Body of pancreas (tissue), 4 donors: ENCODE measurements around the gene TFDP2. TPM values are rescaled to one million over a fixed set of nuclear protein-coding genes. Genes with fewer than 3 reads are reported as not detected.
"Not testable (repeated sequence)": the region's sequence is repeated elsewhere in the genome, so short reads cannot be mapped to it uniquely, and the experiment has no call there.

Experiments used
- ATAC-seq: fragments of 150-250 bp; one replicate; pipeline ENCODE4 v1.9.1; 2016
- DNase-seq, 4 donors: peaks; one replicate each; pipeline ENCODE4 v3.0.0-alpha.2; 2019
- H3K27ac ChIP-seq, 4 donors: fragments of 200-600 bp; sonication (generic); 1 replicate in 3 of 4; 2 replicates in 1 of 4; pipeline versions ENCODE4 v1.5.1 to v1.6.1; 2016 to 2019; ENCODE audit warnings: mild to moderate bottlenecking in 1 of 4, mixed read lengths in 1 of 4, moderate library complexity in 1 of 4
- H3K27me3 ChIP-seq, 2 donors: fragments of 200-600 bp; sonication (generic); one replicate each; pipeline ENCODE4 v1.6.0; 2016; ENCODE audit warnings: mild to moderate bottlenecking in 1 of 2
- H3K36me3 ChIP-seq, 2 donors: fragments of 200-600 bp; sonication (generic); replicated peaks in 1 of 2; 2 replicates each; pipeline ENCODE4 v1.5.1; 2016; ENCODE audit warnings: low read depth in 2 of 2; ENCODE audit not compliant: insufficient read depth in 1 of 2
- H3K4me1 ChIP-seq: fragments of 200-600 bp; sonication (generic); one replicate; pipeline ENCODE4 v1.6.0; 2016
- H3K4me3 ChIP-seq, 2 donors: fragments of 200-600 bp; sonication (generic); 1 replicate in 1 of 2; 2 replicates in 1 of 2; pipeline ENCODE4 v1.5.1; 2016 to 2019
- H3K9me3 ChIP-seq, 3 donors: fragments of 200-600 bp; sonication (generic); 1 replicate in 2 of 3; 2 replicates in 1 of 3; pipeline ENCODE4 v1.5.1; 2016
- POLR2A ChIP-seq, 3 donors: fragments of 450-650 bp; IDR thresholded peaks; one replicate each; pipeline ENCODE4 v1.6.1; 2016; ENCODE audit warnings: antibody characterized with exemption in 3 of 3, mild to moderate bottlenecking in 2 of 3
- WGBS, 2 donors: methylation state at CpG; one replicate each; pipeline ENCODE4 v1.1.5; 2017; 5-methylcytosine and 5-hydroxymethylcytosine counted together
- intact Hi-C: fragments of 100-400 bp; cut with DNase I; formaldehyde crosslinking; loops from one replicate; pipeline ENCODE4 v1.15.1; 2023
- total RNA-seq, 2 donors: library from RNA; depleted of rRNA; stranded (reverse); fragments of >200 nt; gene quantifications; one replicate each; pipeline ENCODE4 v1.1.0, GENCODE V29; 2016
- TF ChIP-seq, protein P1 (sequence below), 7 experiments: fragments of 450-650 bp in 4 of 7; fragments of 200-600 bp in 3 of 7; sonication (generic) in 3 of 7; IDR thresholded peaks; one replicate each; pipeline ENCODE4 v1.5.1; 2016 to 2019; ENCODE audit warnings: antibody characterized with exemption in 7 of 7

TFDP2 gene
- total RNA-seq, 2 donors from 2014 or later = 8.9 to 21.5 TPM

DNA sequence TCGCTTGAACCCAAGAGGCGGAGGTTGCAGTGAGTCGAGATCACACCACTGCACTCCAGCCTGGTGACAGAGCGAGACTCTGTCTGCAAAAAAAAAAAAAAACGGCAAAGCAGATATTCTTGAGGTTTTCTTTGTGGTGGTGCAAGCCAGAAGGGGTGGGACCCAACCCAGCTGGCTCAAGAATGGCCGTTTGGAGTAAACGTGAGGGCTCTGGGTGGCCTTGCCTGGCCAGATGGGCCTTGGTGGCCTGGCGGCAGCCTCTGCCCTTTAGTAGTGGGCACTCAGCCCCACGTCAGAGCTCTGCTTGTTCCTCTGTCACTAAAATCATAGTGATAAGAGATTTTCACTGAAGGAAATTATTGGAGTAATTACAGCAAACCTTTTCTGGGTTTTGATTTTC, 222.4 kb downstream of the TFDP2 start:
- TF ChIP-seq, protein P1, sequence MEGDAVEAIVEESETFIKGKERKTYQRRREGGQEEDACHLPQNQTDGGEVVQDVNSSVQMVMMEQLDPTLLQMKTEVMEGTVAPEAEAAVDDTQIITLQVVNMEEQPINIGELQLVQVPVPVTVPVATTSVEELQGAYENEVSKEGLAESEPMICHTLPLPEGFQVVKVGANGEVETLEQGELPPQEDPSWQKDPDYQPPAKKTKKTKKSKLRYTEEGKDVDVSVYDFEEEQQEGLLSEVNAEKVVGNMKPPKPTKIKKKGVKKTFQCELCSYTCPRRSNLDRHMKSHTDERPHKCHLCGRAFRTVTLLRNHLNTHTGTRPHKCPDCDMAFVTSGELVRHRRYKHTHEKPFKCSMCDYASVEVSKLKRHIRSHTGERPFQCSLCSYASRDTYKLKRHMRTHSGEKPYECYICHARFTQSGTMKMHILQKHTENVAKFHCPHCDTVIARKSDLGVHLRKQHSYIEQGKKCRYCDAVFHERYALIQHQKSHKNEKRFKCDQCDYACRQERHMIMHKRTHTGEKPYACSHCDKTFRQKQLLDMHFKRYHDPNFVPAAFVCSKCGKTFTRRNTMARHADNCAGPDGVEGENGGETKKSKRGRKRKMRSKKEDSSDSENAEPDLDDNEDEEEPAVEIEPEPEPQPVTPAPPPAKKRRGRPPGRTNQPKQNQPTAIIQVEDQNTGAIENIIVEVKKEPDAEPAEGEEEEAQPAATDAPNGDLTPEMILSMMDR (IDR thresholded peaks at IDR 0.05) = no peak
- TF ChIP-seq POLR2A (IDR thresholded peaks at IDR 0.05) = no peak
- H3K27me3 ChIP-seq = no peaks in the 10 kb centered on the region
- no peak overlapping the region for H3K4me3 ChIP-seq
- WGBS, 2 donors = 71 to 79% methylated on average over 9 of the region's 9 CpGs
- no peaks in the 10 kb centered on the region for H3K4me1 ChIP-seq
- intact Hi-C loops = no loop called here
- ATAC-seq (no peak), DNase-seq (no peak)
- no peaks in the 10 kb centered on the region for H3K36me3 ChIP-seq
- no peaks in the 10 kb centered on the region for H3K9me3 ChIP-seq
- no peak overlapping the region for H3K27ac ChIP-seq

DNA sequence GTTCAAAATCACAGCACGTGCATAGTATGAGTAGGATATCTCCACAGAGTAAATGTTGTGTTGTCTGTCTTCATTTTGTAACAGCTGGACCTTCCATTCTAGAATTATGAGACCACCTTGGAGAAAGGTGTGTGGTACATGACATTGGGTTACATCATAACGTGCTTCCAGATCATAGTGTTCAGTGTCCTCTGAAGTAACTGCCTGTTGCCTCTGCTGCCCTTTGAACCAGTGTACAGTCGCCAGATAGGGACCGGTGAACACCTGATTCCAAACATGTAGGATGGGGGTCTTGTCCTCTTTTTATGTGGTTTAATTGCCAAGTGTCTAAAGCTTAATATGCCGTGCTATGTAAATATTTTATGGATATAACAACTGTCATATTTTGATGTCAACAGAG, 223.7 kb downstream of the TFDP2 start:
- H3K27ac ChIP-seq, ATAC-seq, H3K27me3 ChIP-seq, H3K9me3 ChIP-seq, H3K4me1 ChIP-seq, DNase-seq, intact Hi-C loops, H3K36me3 ChIP-seq, H3K4me3 ChIP-seq: not testable (repeated sequence)
- WGBS, 2 donors = 89 to 91% methylated on average over 5 of the region's 5 CpGs

DNA sequence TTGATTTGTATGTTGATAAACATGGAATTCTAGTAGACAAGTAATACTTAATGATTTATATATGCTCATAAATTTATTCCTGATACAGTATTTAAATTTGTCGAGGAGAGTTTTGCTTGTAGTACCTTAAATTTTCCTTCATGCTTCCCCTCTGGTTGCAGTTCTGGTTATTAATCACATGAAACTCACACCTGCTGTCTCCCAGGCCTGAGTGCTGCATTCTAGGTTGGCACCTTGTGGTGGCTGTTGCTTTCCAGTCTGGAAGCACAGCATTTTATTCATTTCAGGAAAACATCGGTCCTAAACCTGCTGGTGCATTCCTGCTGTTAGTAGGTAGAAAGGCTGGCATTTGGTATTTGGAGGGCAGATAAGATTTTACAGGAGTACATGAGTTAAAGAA, 228.0 kb downstream of the TFDP2 start:
- Histone ChIP-seq H3K4me3 (no peak overlapping the region), H3K27me3 (no peaks in the 10 kb centered on the region), H3K36me3 (peaks cover 0 to 2% of the 10 kb centered on the region in 2 donors), H3K4me1 (no peaks in the 10 kb centered on the region), H3K9me3 (no peaks in the 10 kb centered on the region), H3K27ac (no peak overlapping the region)
- no peak for ATAC-seq
- intact Hi-C loops = no loop called here
- DNase-seq = no peak
- TF ChIP-seq, protein P1 (IDR thresholded peaks at IDR 0.05) = no peak
- no peak for TF ChIP-seq POLR2A (IDR thresholded peaks at IDR 0.05)
- WGBS, 2 donors = 67 to 77% methylated on average over 2 of the region's 2 CpGs

DNA sequence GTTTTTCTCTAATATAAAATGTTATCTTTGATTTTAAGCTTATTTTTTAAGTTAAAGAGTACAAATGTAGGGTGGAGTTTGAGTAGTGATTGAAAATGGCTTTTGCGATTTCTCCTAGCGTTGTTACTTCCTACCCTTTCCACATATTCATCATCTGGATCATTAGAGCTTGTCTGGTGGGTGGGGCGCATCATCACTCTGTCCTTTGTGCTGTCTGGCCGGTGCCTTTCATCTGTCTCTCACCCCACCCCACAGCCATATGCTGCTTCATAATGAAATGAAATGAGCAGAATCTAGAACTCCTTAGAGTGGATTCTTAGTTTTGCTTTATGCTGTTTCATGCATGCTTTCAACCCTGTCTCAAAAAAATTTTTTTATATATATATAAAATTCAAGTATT, 228.6 kb downstream of the TFDP2 start:
- Histone ChIP-seq H3K9me3 (no peaks in the 10 kb centered on the region), H3K4me3 (no peak overlapping the region), H3K4me1 (no peaks in the 10 kb centered on the region), H3K27ac (no peak overlapping the region), H3K36me3 (peaks cover 0 to 2% of the 10 kb centered on the region in 2 donors), H3K27me3 (no peaks in the 10 kb centered on the region)
- ATAC-seq (no peak), DNase-seq (no peak)
- WGBS, 2 donors = 95 to 96% methylated on average over 4 of the region's 4 CpGs
- intact Hi-C loops = no loop called here
- TF ChIP-seq, protein P1 (IDR thresholded peaks at IDR 0.05) = no peak
- TF ChIP-seq POLR2A (IDR thresholded peaks at IDR 0.05) = no peak

DNA sequence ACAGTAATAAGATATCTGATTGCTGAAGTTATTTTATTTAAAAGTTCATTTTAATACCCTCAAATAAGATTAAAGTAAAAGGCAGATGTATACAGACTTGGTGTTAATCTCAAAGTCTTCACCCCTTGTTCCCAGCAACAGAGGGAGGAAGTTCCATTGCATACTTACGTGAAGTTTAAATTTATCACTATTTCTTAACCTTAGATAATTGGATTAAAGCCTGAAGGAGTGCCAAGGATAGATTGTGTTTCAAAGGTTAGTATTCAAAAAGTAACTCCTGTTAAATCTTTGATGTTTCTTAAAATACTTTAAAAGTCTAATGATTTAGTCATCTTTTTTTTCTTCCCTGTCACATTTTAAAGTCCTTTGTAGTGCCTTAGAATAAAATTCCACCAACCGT, 233.6 kb downstream of the TFDP2 start:
- H3K4me3 ChIP-seq = no peak overlapping the region
- 76 to 80% methylated on average over 2 of the region's 2 CpGs for WGBS, 2 donors
- no peak for TF ChIP-seq POLR2A (IDR thresholded peaks at IDR 0.05)
- TF ChIP-seq, protein P1 (IDR thresholded peaks at IDR 0.05) = no peak
- H3K36me3 ChIP-seq = peaks cover 0 to 2% of the 10 kb centered on the region in 2 donors
- H3K9me3 ChIP-seq = no peaks in the 10 kb centered on the region
- no peaks in the 10 kb centered on the region for H3K4me1 ChIP-seq
- no peaks in the 10 kb centered on the region for H3K27me3 ChIP-seq
- no peak overlapping the region for H3K27ac ChIP-seq
- no peak for ATAC-seq
- no peak for DNase-seq
- intact Hi-C loops = no loop called here
